Esophagus muscularis mucosa (tissue), 3 donors: Measurements from ENCODE around the gene PKLR.

Source experiments
- POLR2A ChIP-seq: fragments of 450-650 bp; IDR thresholded peaks from one replicate; pipeline ENCODE4 v1.6.1; 2017; ENCODE audit warnings: antibody characterized with exemption, moderate library complexity, mild to moderate bottlenecking, low read depth
- POLR2AphosphoS5 ChIP-seq, 2 donors: sonication (generic); formaldehyde crosslinking; IDR thresholded peaks; one replicate each; pipeline ENCODE4 v1.6.1; 2017; ENCODE audit warnings: antibody characterized with exemption in 2 of 2
- TF ChIP-seq, protein P1 (sequence below), 3 experiments: fragments of 200-600 bp in 2 of 3; fragments of 450-650 bp in 1 of 3; sonication (generic) in 2 of 3; IDR thresholded peaks; one replicate each; pipeline ENCODE4 v1.5.1; 2017 to 2019; ENCODE audit warnings: antibody characterized with exemption in 3 of 3, mild to moderate bottlenecking in 2 of 3, moderate library complexity in 1 of 3

DNA sequence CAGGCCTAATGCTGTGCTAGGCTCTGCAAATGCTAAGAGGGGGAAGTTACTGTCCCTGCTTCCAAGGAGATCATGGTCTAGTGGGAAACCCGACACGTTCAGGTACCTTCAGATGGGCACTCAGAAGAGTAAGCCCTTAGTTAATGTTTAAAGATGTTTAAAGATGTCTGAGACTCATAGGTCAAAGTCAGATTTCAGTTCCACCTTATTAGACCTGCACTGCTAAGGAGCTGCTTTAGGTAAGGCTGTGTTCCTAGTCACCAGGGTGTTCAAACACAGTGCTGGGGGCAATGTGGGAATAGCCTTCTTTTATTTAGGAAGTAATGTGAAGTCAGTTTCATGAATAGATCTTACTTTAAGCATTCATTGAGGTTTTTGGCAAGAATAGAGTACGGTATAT is 15.7 kb upstream of the PKLR start:
- TF ChIP-seq, protein P1, sequence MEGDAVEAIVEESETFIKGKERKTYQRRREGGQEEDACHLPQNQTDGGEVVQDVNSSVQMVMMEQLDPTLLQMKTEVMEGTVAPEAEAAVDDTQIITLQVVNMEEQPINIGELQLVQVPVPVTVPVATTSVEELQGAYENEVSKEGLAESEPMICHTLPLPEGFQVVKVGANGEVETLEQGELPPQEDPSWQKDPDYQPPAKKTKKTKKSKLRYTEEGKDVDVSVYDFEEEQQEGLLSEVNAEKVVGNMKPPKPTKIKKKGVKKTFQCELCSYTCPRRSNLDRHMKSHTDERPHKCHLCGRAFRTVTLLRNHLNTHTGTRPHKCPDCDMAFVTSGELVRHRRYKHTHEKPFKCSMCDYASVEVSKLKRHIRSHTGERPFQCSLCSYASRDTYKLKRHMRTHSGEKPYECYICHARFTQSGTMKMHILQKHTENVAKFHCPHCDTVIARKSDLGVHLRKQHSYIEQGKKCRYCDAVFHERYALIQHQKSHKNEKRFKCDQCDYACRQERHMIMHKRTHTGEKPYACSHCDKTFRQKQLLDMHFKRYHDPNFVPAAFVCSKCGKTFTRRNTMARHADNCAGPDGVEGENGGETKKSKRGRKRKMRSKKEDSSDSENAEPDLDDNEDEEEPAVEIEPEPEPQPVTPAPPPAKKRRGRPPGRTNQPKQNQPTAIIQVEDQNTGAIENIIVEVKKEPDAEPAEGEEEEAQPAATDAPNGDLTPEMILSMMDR (IDR thresholded peaks at IDR 0.05): no peak
- TF ChIP-seq POLR2A (no peak), POLR2AphosphoS5 (IDR thresholded peaks at IDR 0.05) (no peak)
